ENCODE data around the gene GAS2L1. TPM values are rescaled to one million over a fixed set of nuclear protein-coding genes. Genes with fewer than 3 reads are reported as not detected.

GAS2L1 gene
- total RNA-seq, 2 donors from 2014 or later = 22.2 to 24.9 TPM

DNA sequence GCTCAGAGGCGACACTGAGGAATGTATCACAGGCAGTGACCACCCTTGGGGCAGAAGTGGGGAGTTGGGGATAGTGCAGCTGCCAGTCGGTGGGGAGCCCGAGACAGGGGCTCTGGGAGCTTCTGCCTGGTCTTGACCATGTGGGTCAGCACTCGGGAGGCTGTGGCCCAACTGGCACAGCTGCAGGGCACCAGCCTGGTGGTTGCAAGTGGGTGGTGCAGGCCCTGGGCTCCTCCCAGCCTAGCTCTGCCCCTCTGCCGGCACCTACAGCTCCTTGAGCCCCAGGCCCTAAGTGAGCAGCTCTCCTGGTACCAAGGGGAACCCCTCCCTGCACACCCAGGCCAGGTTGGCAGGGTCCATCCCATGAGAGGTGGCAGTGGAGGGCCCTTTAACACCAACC is 21.6 kb downstream of the GAS2L1 start:
- no peaks in the 10 kb centered on the region for H3K9me3 ChIP-seq (ENCODE audit: control insufficient read depth, low read length)
- no peaks in the 10 kb centered on the region for H3K4me1 ChIP-seq (ENCODE audit: control insufficient read depth, insufficient read depth, low read length)
- Mint-ChIP-seq H3K36me3 (ENCODE audit: low read depth) (peaks cover 22% of the 10 kb centered on the region), H3K9me3 (no peaks in the 10 kb centered on the region), H3K4me3 (no peak overlapping the region), H3K4me1 (no peaks in the 10 kb centered on the region), H3K27me3 (ENCODE audit: insufficient read depth) (no peaks in the 10 kb centered on the region), H3K27ac (no peak overlapping the region)
- no peak overlapping the region for H3K4me3 ChIP-seq (ENCODE audit: low read length)
- TF ChIP-seq, protein P1, sequence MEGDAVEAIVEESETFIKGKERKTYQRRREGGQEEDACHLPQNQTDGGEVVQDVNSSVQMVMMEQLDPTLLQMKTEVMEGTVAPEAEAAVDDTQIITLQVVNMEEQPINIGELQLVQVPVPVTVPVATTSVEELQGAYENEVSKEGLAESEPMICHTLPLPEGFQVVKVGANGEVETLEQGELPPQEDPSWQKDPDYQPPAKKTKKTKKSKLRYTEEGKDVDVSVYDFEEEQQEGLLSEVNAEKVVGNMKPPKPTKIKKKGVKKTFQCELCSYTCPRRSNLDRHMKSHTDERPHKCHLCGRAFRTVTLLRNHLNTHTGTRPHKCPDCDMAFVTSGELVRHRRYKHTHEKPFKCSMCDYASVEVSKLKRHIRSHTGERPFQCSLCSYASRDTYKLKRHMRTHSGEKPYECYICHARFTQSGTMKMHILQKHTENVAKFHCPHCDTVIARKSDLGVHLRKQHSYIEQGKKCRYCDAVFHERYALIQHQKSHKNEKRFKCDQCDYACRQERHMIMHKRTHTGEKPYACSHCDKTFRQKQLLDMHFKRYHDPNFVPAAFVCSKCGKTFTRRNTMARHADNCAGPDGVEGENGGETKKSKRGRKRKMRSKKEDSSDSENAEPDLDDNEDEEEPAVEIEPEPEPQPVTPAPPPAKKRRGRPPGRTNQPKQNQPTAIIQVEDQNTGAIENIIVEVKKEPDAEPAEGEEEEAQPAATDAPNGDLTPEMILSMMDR (conservative IDR thresholded peaks at IDR 0.05) = peak; percentile 52
- H3K27me3 ChIP-seq (ENCODE audit: control insufficient read depth, insufficient read depth, low read length, poor library complexity, severe bottlenecking) = no peaks in the 10 kb centered on the region
- no peak for DNase-seq
- H3K27ac ChIP-seq (ENCODE audit: low read depth, low read length) = no peak overlapping the region
- 97 to 100% methylated on average over 1 to 5 of the region's 5 CpGs for WGBS, 2 experiments (ENCODE audit: insufficient coverage in 1 of 2, insufficient read length in 1 of 2)
- no peak overlapping the region for H3K9ac ChIP-seq (ENCODE audit: extremely low read depth, low read length, poor library complexity, severe bottlenecking)
- H3K36me3 ChIP-seq (ENCODE audit: control insufficient read depth, insufficient read depth, low read length) = peaks cover 40% of the 10 kb centered on the region

DNA sequence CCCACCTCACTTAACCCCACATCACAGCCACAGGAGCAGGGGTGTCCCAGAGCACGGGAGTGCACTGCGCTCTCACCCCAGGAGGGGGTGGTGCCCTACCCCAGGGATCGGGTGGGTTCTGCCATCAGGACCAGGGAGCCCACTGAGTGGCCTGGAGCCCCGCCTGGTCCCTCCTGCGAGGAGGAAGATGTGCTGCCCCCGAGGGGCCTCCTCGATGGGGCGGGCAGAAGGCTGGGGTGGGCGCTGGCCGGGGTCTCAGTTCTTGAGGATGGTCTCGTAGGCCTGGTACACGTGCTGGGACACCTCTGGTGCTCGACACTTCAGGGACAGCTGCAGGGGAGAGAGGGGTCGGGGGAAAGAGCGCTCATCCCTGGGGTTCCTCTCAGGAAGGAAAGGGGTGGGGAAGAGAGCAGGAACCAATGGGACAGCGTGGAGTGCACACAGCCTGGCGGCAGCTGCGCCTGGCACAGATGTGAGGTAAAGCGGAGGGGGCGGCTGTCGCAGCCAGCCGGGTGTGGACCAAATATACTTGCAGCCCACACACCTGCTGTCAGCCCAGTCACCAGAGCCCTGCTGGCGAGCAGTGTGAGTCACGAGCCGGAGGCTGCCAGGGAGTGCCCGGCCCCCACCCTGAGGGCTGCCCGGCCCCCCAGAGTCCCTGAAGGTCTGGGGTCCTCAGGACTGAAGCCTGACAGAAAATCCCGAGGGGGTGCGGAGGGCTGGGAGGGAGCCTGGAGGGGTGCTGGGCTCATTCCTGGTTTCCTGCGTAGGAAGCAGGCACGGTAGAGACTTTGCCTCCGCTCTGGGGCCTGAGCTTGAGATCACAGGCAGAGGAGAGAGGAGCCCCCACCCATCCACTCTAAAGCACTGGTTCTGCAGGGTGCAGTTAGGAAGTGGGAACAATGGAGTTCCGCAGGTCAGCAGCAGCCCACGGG is 22.4 kb downstream of the GAS2L1 start:
- Histone ChIP-seq H3K36me3 (ENCODE audit: control insufficient read depth, insufficient read depth, low read length) (peaks cover 43% of the 10 kb centered on the region), H3K9ac (ENCODE audit: extremely low read depth, low read length, poor library complexity, severe bottlenecking) (no peak overlapping the region), H3K4me3 (ENCODE audit: low read length) (no peak overlapping the region), H3K27me3 (ENCODE audit: control insufficient read depth, insufficient read depth, low read length, poor library complexity, severe bottlenecking) (no peaks in the 10 kb centered on the region), H3K27ac (ENCODE audit: low read depth, low read length) (no peak overlapping the region), H3K9me3 (ENCODE audit: control insufficient read depth, low read length) (no peaks in the 10 kb centered on the region), H3K4me1 (ENCODE audit: control insufficient read depth, insufficient read depth, low read length) (no peaks in the 10 kb centered on the region)
- TF ChIP-seq, protein P1 (conservative IDR thresholded peaks at IDR 0.05) = no peak
- Mint-ChIP-seq H3K27me3 (ENCODE audit: insufficient read depth) (no peaks in the 10 kb centered on the region), H3K36me3 (ENCODE audit: low read depth) (peaks cover 27% of the 10 kb centered on the region), H3K4me1 (no peaks in the 10 kb centered on the region), H3K27ac (peak overlapping the region; percentile 39), H3K4me3 (no peak overlapping the region), H3K9me3 (no peaks in the 10 kb centered on the region)
- no peak for DNase-seq
- 94 to 95% methylated on average over 17 to 34 of the region's 34 CpGs for WGBS, 2 experiments (ENCODE audit: insufficient coverage in 1 of 2, insufficient read length in 1 of 2)

DNA sequence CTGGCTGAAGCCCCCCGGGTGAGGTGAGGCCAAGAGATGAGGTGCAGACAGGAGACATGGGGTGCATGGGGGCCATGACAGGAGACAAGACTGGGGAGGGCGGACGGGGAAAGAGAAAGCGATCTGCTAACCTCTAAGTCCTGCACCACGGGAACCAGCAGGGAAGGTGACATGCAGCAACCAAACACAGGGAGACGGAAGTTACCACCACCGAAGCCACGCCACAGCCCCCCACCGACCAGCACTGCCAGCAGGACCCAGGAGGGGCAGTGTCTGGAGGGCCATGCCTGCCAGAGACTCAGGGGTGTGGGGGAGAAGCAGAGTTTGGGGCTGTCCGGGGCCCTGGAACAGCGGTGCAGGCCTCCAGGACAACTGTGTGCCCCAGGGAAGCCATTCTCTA is 23.1 kb downstream of the GAS2L1 start:
- WGBS, 2 experiments (ENCODE audit: insufficient coverage in 1 of 2, insufficient read length in 1 of 2) = 94 to 96% methylated on average over 9 to 11 of the region's 11 CpGs
- Histone ChIP-seq H3K9me3 (ENCODE audit: control insufficient read depth, low read length) (no peaks in the 10 kb centered on the region), H3K4me1 (ENCODE audit: control insufficient read depth, insufficient read depth, low read length) (no peaks in the 10 kb centered on the region), H3K27me3 (ENCODE audit: control insufficient read depth, insufficient read depth, low read length, poor library complexity, severe bottlenecking) (no peaks in the 10 kb centered on the region), H3K9ac (ENCODE audit: extremely low read depth, low read length, poor library complexity, severe bottlenecking) (no peak overlapping the region), H3K4me3 (ENCODE audit: low read length) (no peak overlapping the region), H3K27ac (ENCODE audit: low read depth, low read length) (no peak overlapping the region), H3K36me3 (ENCODE audit: control insufficient read depth, insufficient read depth, low read length) (peaks cover 49% of the 10 kb centered on the region)
- no peaks in the 10 kb centered on the region for H3K27me3 Mint-ChIP-seq (ENCODE audit: insufficient read depth)
- peaks cover 29% of the 10 kb centered on the region for H3K36me3 Mint-ChIP-seq (ENCODE audit: low read depth)
- no peaks in the 10 kb centered on the region for H3K9me3 Mint-ChIP-seq
- DNase-seq = no peak
- no peaks in the 10 kb centered on the region for H3K4me1 Mint-ChIP-seq
- TF ChIP-seq, protein P1 (conservative IDR thresholded peaks at IDR 0.05) = no peak
- H3K27ac Mint-ChIP-seq = peak overlapping the region; percentile 39
- H3K4me3 Mint-ChIP-seq = no peak overlapping the region
